Stimulated activated CD8-positive, alpha-beta memory T cell treated with anti-CD3 and anti-CD28 coated beads, Interleukin-4, amount 100 ng/mL, for 48 hours (primary cell): ENCODE measurements around the gene MDFI.

Experiments
- DNase-seq: peaks from one replicate; pipeline ENCODE4 v3.0.0-alpha.2; 2020

The MDFI gene

DNA sequence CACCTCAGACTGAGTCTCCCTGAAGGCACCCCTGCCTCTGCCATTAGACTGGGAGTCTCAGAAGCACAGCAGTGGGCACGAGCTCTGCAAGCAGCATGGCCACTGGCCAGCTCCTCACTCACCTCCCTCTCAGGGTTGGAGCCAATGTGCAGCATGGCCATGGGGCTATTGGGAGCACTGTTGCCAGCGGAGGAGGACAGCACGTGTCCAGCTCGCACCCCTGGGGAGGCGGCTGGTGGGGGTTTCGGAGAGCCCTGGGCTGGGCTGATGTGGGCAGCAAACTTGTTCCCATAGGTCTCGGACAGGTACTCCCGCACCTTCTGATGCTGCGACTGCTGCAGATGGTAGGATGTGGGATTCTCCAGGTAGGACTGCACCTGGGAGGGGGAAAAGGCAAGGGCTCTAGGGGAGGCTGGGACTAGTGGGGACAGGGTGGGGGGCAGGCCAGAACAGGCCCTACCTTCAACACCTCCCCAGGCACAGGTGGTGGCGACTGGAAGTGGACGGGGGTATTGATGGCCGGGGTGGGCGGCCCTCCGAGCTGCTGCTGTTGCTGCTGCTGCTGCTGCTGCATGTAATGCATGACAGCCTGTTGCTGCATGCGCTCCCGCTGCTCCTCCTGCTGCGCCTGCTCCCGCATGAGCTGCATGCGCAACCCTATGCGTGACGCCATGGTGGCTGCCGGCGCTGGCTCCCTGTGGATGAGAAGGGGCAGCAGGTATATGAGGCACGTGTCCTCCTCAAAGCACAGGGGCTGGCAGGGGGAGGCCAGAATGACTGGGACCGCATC, 52.5 kb downstream of the MDFI start:
- DNase-seq: no peak

DNA sequence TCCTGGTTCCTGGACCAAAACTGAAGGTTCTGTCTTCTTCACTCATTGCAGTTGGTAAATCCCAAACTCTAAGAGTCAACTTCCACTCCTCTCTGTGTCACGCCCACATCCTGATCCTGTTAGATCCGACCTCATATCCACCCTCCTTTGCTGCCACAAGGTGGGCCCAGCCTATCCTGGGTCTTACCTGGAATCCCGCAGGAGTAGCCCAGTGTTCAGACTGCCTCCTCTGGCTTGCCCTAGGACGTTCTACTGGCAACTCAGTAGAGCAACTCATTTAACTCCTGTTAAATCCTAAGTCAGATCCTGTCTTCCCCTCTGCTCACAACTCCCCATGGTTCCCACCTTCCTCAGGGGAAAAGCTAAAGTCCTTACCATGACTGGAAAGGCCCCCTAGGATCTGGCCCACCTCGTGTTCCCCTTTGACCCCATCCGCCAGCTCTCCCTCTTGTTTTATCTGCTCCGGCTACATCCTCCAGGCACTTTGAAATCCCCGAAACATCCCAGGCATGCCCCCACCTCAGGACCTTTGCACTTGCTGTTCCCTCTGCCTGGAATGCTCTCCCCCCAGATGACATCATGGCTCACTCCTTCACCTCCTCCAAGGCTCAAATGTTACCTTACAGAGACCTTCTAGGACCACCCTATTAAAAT, 53.3 kb downstream of the MDFI start:
- DNase-seq: no peak

DNA sequence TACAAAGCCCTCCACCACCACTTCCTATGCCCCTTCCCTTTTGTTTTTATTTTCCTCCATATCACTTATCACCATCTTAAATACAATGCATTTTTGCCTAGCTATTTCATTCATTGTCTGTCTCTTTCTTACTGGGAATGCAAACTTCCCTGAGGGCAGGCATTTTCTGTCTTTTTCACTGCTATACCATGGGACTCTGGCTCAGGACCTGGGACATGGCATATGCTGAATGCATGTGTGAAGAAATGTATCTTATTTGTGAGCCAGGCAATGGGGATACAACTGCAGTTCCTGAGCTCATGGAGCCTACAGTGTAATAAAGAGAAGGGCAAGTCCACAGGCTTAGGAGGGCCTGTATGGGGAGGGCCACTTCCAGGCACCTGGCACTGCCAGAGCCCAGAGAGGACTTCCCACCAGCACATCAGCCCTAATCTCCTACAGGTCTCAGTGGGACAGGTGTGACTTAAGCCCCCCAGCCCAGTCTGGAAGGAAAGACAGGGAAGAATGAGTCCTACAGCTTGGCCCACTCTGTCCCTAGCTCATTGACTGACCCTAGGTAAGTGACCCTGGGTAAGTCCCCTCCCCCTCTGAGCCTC, 53.9 kb downstream of the MDFI start:
- DNase-seq: no peak

DNA sequence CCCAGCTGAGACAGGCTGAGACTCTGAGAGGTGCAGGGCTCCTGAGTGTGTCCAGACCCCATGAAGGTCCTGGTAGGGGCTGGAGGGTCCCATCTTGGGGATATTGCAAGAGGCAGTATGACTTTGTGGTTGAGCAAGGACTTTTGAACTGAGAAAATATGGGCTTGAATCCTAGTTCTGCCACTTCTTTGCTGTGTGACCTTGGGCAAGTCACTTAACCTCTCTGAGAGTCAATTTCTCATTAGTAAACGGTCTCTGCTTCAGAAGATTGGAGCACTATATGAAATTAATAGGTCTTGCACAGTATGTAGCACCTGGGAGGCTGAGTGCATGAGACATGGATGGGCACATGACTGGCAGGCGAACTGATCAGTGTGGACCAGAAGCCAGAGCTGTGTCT, 54.5 kb downstream of the MDFI start:
- DNase-seq: no peak

DNA sequence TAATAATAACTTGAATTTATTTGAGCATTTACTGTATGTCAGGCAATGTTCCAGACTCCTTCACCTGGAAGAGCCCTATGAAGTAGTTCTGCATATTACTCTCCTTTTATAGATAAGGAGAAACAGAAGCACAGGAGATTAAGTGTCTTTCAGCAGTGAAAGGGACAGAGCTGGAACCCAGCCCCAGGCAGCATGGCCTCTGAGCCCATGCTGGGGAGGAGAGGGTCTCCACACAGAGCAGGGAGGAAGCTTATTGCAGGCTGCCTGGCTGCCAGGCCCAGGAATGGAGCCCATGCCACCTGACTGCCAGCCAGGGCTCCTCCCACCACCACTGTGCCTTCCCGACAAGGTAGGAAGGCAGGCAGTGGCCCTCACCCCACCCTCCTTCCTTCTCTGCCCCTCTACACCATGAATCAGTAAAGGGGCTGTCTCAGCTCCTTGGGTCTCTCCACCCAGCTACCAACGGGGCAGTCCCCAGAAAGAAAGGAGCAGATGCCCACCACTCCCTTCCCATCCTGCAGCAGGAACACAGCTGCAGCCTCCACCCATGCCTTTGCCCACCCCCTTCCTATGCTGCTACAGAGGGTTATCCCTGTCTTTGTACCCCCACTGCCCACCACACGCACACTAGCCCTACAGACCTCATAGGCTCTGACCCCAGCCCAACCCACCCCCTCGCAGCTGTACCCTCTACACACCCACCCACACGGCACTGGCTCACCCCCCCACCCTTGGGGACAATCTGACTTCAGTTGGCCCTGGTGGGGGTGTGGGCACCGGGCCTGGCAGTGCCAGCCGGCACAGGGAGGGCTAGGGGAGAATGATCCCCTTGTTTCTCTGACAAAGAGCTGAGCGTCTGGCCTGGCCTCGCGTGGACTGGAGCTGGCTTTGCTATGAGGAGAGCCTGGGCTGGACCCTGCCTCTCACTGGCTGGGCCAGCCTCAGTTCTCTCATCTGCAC, 55.3 kb downstream of the MDFI start:
- DNase-seq: no peak

DNA sequence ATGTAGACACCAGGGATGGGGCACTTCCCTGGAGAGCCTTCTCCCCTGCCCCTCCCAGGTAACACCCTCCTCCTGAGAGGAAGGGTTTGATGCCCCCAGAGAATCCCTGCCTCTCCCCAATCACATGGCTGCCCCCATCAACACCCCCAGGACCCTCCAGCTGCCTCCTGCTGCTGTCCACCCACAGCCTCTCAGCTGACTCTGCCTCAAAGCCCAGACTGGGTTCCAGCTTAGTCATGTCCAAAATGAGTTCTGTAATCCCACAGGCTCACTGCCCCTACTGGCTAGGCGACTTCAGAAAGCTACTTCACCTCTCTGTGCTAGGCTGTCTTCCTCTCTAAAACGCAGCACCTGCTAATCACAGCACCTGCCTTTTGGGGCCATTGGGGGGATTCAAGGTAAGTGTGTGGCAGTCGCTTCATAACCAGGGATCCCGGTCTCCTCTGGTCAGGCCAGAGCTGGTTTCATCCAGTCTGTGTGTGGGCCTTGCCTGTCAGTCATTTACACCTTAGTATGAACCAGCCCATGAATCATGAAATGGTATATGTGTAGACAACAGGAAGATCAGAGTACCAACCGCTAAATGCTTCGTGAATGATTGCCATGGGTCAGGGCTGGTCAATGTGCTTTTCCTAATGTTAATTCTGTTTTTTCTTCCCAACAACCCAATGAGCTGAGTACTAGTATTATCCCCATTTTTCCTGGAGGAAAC, 56.7 kb downstream of the MDFI start:
- no peak for DNase-seq

DNA sequence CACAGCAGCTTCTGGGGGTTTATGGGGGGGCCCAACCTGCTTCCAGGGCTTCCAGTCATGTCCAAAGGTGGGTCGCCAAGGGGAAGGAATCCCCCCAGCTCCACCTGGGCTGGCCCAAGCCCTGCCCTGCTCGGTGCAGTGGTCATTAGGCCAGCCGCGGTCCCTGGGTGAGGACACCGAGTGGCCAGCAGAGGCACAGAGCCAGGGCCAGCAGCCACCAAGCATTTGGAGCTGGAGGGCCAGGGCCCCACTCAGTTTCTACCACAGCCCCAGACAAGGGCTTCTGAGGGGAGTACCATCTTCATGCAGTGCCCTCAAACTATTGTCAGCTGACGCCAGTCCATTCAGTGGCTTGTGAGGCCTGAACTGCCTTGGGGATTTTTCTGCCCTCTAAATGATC, 57.6 kb downstream of the MDFI start:
- no peak for DNase-seq

DNA sequence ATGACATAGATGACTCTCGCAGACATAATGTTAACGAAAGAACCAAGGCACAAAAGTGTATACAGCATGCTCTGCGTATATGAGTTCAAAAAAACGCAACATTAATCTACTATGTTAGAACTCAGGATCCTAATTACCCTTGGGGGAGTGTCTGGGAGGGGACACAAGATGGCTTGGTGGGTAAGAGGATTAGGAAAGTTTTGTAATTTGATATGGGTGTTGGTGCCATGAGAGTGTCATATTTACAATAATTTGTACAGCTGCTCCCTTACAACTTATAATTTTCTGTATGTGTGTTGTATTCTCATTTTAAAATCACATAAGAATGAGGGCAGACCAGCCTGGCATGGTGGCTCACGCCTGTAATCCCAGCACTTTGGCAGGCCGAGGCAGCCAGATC, 58.5 kb downstream of the MDFI start:
- DNase-seq: no peak

DNA sequence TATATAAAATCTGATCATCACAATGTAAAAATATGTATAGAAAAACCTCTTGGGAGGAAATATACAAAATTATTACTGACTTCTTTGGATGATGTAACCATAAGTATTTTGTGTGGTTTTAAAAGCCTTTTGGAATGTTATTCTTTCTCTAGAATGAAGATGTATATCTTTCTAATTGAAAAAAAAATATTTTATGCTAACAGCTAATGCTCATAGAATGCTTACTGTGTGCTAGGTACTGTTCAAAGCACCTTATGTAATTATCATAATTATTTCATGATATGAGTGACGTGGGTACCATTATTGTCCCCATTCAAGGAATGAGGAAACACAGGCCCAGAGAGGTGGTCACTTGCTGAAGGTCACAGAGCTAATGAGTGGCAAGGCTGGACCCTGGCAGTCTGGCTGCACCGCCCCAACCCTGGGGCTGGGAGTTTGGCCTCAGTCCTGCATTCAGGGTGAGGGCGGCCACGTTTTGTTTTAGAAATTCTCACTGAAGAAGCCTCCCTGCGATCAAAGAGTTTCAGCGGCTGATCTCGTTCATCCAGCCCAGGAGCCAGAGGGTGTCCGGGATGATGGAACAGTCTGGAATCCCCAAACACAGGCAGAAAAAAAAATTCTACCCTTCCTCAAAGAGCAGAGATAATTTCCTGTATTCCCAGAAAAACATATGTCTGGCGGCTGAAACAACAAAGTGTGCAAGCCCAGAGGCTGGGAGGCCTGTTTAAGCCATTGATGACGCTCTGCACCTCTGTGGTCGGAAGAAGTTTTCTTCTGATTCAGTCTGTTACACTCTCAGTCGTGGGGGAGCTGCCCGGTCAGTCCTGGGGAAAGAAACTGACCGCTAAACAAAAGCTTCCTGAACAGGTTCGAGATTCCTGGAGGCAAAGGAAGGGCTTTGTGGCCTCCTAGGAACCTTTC, 59.9 kb downstream of the MDFI start:
- no peak for DNase-seq

DNA sequence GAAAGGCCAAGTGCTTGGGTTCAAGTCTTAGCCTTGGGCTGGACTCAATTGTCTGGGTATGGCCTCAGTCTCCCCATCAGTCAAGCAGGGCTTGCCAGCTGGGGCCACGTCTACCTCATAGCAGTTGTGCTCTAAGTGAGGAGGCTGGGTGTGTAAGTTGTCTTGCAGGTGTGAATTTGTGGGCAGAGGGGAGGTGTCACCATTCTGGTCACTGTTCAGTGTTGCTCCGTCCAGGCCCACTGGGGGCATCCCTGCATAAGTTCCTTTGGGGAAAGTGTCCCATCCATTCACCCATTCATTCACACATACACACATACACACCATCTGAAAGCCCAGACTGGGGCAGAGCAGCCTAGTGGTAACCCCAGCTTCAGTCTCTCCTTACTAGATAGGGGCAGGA, 60.8 kb downstream of the MDFI start:
- DNase-seq: no peak

DNA sequence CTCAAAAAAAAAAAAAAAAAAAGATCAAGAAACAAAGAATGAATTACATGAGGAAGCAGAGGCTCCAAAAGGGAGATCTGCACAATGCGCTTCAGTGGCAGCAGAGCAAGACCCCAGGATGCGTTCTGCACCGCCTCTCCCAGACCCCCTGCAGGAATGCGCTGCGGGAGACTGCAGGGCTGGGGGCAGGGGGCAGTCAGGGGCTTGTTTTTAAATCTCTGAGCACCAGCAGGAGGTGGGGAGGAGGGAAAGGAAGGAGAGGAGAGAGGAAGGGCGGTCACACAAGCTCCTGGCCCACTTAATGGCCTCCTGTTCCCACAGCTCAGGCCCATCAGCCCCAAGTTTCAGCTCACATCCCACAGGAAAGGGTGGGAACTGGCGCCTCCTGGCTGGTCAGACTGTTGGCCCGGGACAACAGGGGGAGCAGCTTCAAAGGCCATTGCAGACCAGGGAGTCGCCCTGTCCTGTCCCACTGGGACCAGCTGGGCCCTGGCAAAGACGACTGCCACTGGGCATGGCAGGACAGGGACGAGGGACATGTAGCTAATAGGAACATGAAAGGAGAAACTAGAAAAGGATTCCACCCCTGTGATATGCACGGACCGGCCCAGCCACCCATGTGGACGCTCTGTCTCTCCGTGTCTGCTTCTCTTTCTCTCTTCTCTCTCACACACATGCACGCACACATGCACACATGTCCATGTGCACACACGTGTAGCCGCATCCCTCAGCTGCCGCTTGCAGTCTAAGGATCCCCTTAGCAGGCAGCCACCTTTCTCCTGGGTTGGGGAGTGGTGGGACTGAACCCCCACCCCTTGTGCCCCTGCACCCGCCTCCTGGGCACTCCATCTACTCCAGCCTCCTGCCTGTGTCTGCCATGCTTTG, 62.4 kb downstream of the MDFI start:
- no peak for DNase-seq

DNA sequence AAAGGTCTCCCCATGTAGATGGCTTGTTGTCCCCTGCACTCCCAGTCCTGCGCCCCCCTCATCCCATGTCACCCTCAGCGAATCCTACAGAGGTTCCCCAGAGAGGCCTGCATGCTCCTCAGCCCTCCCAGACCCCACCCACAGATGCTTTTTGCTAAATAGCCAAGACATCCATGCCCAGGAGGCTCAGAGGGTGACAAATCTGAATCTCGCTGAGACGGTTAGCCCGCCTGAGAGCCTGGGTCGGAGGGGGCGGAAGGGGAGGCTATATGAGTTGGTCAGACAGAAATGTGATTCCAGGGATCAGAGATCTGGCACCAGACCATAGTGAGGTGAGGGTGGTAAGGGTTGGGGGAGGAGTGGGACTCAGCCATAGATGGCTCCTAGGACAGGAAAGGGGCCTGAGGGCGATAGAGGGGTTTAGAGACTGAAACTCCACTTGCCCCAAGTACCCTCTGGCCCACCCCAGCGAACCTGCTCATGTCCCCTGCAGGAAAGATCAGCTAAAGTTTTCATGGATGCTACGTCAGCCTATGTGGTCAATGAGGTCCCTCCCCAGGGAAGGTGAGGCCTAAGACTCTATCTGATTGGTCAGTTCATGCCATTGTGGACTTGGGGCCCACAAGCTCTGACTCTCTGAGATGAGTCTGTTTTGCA, 63.9 kb downstream of the MDFI start:
- no peak for DNase-seq

DNA sequence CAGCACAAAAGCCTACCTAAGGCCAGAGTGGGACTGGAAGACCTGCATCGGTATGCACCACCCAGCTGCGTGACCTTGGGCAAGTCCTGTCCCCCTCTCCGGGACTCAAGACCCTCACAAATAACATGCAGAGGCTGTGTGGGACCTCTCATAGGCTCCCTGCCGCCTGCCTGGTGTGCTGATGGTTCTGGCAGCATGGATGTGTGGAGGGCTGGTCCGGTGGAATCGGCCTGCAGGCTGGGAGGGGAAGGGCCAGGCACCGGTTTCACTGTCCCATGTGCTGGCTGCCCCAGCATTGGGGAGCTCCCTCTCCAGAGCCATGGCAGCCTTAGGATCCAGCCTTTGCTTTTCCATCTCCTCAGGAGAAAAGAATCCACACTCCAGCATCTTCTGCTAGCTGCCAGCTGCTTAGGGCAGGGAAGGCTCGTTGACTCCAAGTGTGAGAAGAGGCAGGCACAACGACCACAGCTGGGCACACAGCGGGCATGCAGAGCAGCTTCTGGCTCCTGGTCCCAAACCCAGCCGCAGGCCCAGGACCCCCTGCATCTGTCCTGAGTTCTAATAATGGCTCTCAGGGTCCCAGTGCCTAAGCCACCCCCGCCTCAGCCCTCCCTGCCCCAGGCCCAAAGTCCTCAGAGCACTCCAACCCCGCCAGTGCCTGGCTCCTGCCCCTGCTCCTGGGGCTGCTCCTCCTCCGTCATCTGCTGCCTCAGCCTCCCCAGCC, 64.7 kb downstream of the MDFI start:
- no peak for DNase-seq
